HepG2 (cell line): Measurements from ENCODE around the gene CUL7. TPM values are rescaled to one million over a fixed set of nuclear protein-coding genes. Genes with fewer than 3 reads are reported as not detected.

Experiments
- ATF6 ChIP-seq: sonication (generic); formaldehyde crosslinking; conservative IDR thresholded peaks from 2 replicates; pipeline ENCODE4 v1.4.0; 2020; ENCODE audit warnings: missing genetic modification reagents
- CENPT ChIP-seq: sonication (generic); formaldehyde crosslinking; IDR thresholded peaks from 2 replicates; pipeline ENCODE4 v1.8.0; 2022; ENCODE audit warnings: low read depth, mild to moderate bottlenecking, moderate library complexity, missing genetic modification reagents
- GFI1 ChIP-seq: sonication (generic); formaldehyde crosslinking; IDR thresholded peaks from 2 replicates; pipeline ENCODE4 v1.5.0; 2020; ENCODE audit warnings: missing genetic modification reagents, mild to moderate bottlenecking, borderline replicate concordance
- HMGXB3 ChIP-seq: sonication (generic); formaldehyde crosslinking; IDR thresholded peaks from 2 replicates; pipeline ENCODE4 v1.4.0; 2020; ENCODE audit warnings: missing genetic modification reagents, borderline replicate concordance
- HNRNPLL ChIP-seq: fragments of 200-400 bp; formaldehyde crosslinking; IDR thresholded peaks from 2 replicates; pipeline ENCODE4 v1.6.1; 2017; ENCODE audit warnings: mild to moderate bottlenecking, low read depth, low read length; ENCODE audit not compliant: poor library complexity, severe bottlenecking
- NONO ChIP-seq, 2 experiments: fragments of 450-650 bp in 1 of 2; sonication (generic) in 1 of 2; formaldehyde crosslinking in 1 of 2; IDR thresholded peaks in 1 of 2; conservative IDR thresholded peaks in 1 of 2; 2 replicates each; pipeline versions ENCODE4 v1.6.1 to v1.8.0; 2017 to 2022; ENCODE audit warnings: mild to moderate bottlenecking in 1 of 2, missing genetic modification reagents in 1 of 2, moderate library complexity in 1 of 2
- POLR2AphosphoS2 ChIP-seq: IDR thresholded peaks from 2 replicates; pipeline ENCODE4 v1.6.1; 2011; ENCODE audit warnings: low read depth, low read length, improper control_type of control experiment
- POLR2AphosphoS5 ChIP-seq: IDR thresholded peaks from 2 replicates; pipeline ENCODE4 v1.6.1; 2012; ENCODE audit warnings: low read depth, low read length
- RBM39 ChIP-seq: fragments of 200-400 bp; formaldehyde crosslinking; IDR thresholded peaks from one replicate; pipeline ENCODE4 v1.6.1; 2018; ENCODE audit warnings: antibody characterized with exemption, mild to moderate bottlenecking, low read depth, low read length; ENCODE audit not compliant: poor library complexity, severe bottlenecking
- SP2 ChIP-seq: sonication (generic); formaldehyde crosslinking; IDR thresholded peaks from 2 replicates; pipeline ENCODE4 v1.5.1; 2020; ENCODE audit warnings: mild to moderate bottlenecking, missing genetic modification reagents
- TEAD3 ChIP-seq: optimal IDR thresholded peaks from 2 replicates; pipeline ENCODE3; 2016; ENCODE audit warnings: borderline replicate concordance
- UBTF ChIP-seq: sonication (generic); formaldehyde crosslinking; IDR thresholded peaks from 2 replicates; pipeline ENCODE4 v1.4.0; 2020; ENCODE audit warnings: mild to moderate bottlenecking, missing genetic modification reagents
- ZIK1 ChIP-seq: sonication (generic); formaldehyde crosslinking; IDR thresholded peaks from 2 replicates; pipeline ENCODE4 v1.5.0; 2020; ENCODE audit warnings: mild to moderate bottlenecking, low read depth, missing genetic modification reagents, borderline replicate concordance
- ZKSCAN8 ChIP-seq: IDR thresholded peaks from 2 replicates; pipeline ENCODE4 v1.6.1; 2016; ENCODE audit warnings: borderline replicate concordance, missing genetic modification reagents, missing compliant biosample characterization
- ZNF253 ChIP-seq: sonication (generic); formaldehyde crosslinking; IDR thresholded peaks from 2 replicates; pipeline ENCODE4 v1.8.0; 2022; ENCODE audit warnings: mild to moderate bottlenecking, missing genetic modification reagents, borderline replicate concordance
- ZNF33B ChIP-seq: sonication (generic); formaldehyde crosslinking; IDR thresholded peaks from 2 replicates; pipeline ENCODE4 v1.5.1; 2020; ENCODE audit warnings: mild to moderate bottlenecking, missing genetic modification reagents
- ZNF607 ChIP-seq: sonication (generic); formaldehyde crosslinking; IDR thresholded peaks from 2 replicates; pipeline ENCODE4 v1.5.1; 2020; ENCODE audit warnings: missing genetic modification reagents, mild to moderate bottlenecking, borderline replicate concordance
- ZNF878 ChIP-seq: sonication (generic); formaldehyde crosslinking; IDR thresholded peaks from 2 replicates; pipeline ENCODE4 v1.8.1; 2023; ENCODE audit warnings: mild to moderate bottlenecking, missing genetic modification reagents, moderate library complexity
- polyA plus RNA-seq, 8 experiments: library from polyadenylated mRNA; depleted of rRNA in 3 of 8; stranded (reverse) in 7 of 8; unstranded in 1 of 8; fragments of >200 nt; fragmentation: Illumina TruSeq in 4 of 8; extraction: Trizol in 4 of 8; gene quantifications; 2 replicates each; pipeline versions ENCODE4 v1.2.1 to v1.2.3, GENCODE V29; 2011 to 2016; ENCODE audit warnings: low read depth in 4 of 8, missing spikeins in 1 of 8, mixed read lengths in 1 of 8; ENCODE audit not compliant: insufficient read depth in 1 of 8
- total RNA-seq, 5 experiments: library from RNA; depleted of rRNA; stranded (reverse); fragments of >200 nt; fragmentation: Illumina TruSeq; extraction: Trizol; gene quantifications; 2 replicates each; pipeline ENCODE4 v1.2.3, GENCODE V29; 2016; ENCODE audit warnings: low read depth in 1 of 5
- TF ChIP-seq, protein P1 (sequence below): sonication (generic); formaldehyde crosslinking; IDR thresholded peaks from 2 replicates; pipeline ENCODE4 v1.4.0; 2020; ENCODE audit warnings: missing genetic modification reagents

Gene CUL7
- total and polyA plus RNA-seq, 2 of the 13 experiments (the other 11 are each of a cell fraction or from before 2014, with no cell fraction given): 32.0 to 60.7 TPM

GRCh38 chr6:43076464-43077332, 23.0 kb upstream of the CUL7 start (continued):
- TF ChIP-seq HMGXB3 (CRISPR knock-in tag): no peak
- TF ChIP-seq HNRNPLL: peak; percentile 92
- TF ChIP-seq, protein P1, sequence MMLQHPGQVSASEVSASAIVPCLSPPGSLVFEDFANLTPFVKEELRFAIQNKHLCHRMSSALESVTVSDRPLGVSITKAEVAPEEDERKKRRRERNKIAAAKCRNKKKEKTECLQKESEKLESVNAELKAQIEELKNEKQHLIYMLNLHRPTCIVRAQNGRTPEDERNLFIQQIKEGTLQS (CRISPR knock-in tag): peak; percentile 36; the same call in 1 of the 2 replicates
- no peak for TF ChIP-seq ZNF33B (CRISPR knock-in tag)
- peak; percentile 37 for TF ChIP-seq RBM39
- no peak for TF ChIP-seq SP2 (CRISPR knock-in tag)
- no peak; the same call in 1 of the 2 replicates for TF ChIP-seq CENPT (CRISPR knock-in tag)
- TF ChIP-seq ZNF607 (CRISPR knock-in tag): 0 out of 2 replicates have a peak, but pooled peaks have one; percentile 54
- TF ChIP-seq NONO (IDR thresholded peaks at IDR 0.05): no peak
- TF ChIP-seq NONO (CRISPR knock-in tag; conservative IDR thresholded peaks at IDR 0.05): no peak
- TF ChIP-seq ZNF253 (CRISPR knock-in tag): no peak
- no peak for TF ChIP-seq ZIK1 (CRISPR knock-in tag)
- TF ChIP-seq GFI1 (CRISPR knock-in tag): no peak; the same call in 1 of the 2 replicates
- no peak for TF ChIP-seq ATF6
- peak; percentile 56 for TF ChIP-seq UBTF (CRISPR knock-in tag)
- no peak for TF ChIP-seq POLR2AphosphoS2
- no peak for TF ChIP-seq POLR2AphosphoS5
- peak; percentile 36 for TF ChIP-seq TEAD3 (CRISPR knock-in tag)
- no peak for TF ChIP-seq ZKSCAN8
- TF ChIP-seq ZNF878 (CRISPR knock-in tag): no peak
